Kidney (tissue), 14 donors: ENCODE data around the gene ALG3. TPM values are rescaled to one million over a fixed set of nuclear protein-coding genes. Genes with fewer than 3 reads are reported as not detected.

Source experiments
- DNase-seq, 5 donors: peaks; one replicate each; pipeline ENCODE4 v3.0.0-alpha.2; 2013 to 2020
- FAIRE-seq: peaks from 2 replicates; lab custom pipeline; 2012; peaks lifted over from hg19 to GRCh38; lab: Jason Lieb, UNC
- H3K27ac ChIP-seq, 2 donors: one replicate each; pipeline ENCODE4 v1.7.0; 2013; ENCODE audit warnings: low read depth in 2 of 2, low read length in 2 of 2, inconsistent platforms in 1 of 2
- H3K27me3 ChIP-seq: one replicate; pipeline ENCODE4 v1.7.1; 2013; ENCODE audit warnings: low read length, inconsistent platforms; ENCODE audit not compliant: control insufficient read depth, insufficient read depth
- H3K36me3 ChIP-seq, 3 donors: one replicate each; pipeline versions ENCODE4 v1.7.0 to v1.7.1; 2013; ENCODE audit warnings: low read length in 3 of 3, control low read depth in 1 of 3, inconsistent platforms in 1 of 3; ENCODE audit not compliant: insufficient read depth in 3 of 3, control insufficient read depth in 2 of 3
- H3K4me1 ChIP-seq, 3 donors: one replicate each; pipeline versions ENCODE4 v1.7.0 to v1.7.1; 2013; ENCODE audit warnings: low read length in 3 of 3, inconsistent platforms in 1 of 3, low read depth in 1 of 3; ENCODE audit not compliant: control insufficient read depth in 2 of 3, insufficient read depth in 2 of 3
- H3K4me3 ChIP-seq, 3 donors: one replicate each; pipeline versions ENCODE4 v1.7.0 to v1.8.1; 2013; ENCODE audit warnings: low read length in 3 of 3, control low read depth in 1 of 3, inconsistent platforms in 1 of 3
- H3K9ac ChIP-seq, 3 donors: one replicate each; pipeline versions ENCODE4 v1.7.0 to v1.7.1; 2013; ENCODE audit warnings: low read length in 3 of 3, control low read depth in 1 of 3, inconsistent platforms in 1 of 3
- H3K9me3 ChIP-seq, 3 donors: one replicate each; pipeline versions ENCODE4 v1.7.0 to v1.7.1; 2013; ENCODE audit warnings: low read length in 3 of 3, control low read depth in 1 of 3, inconsistent platforms in 1 of 3; ENCODE audit not compliant: control insufficient read depth in 2 of 3, insufficient read depth in 1 of 3
- CTCF ChIP-seq: IDR thresholded peaks from 3 replicates; pipeline ENCODE4 v1.5.1; 2012; ENCODE audit warnings: mild to moderate bottlenecking, moderate library complexity, borderline replicate concordance; ENCODE audit not compliant: insufficient read depth; ENCODE audit errors: extremely low read depth
- intact Hi-C: fragments of 100-400 bp; cut with DNase I; formaldehyde crosslinking; loops from one replicate; pipeline ENCODE4 v1.11.1; 2022
- polyA plus RNA-seq: library from polyadenylated mRNA; stranded (reverse); fragments of 350-450 nt; fragmentation: Illumina TruSeq; extraction: RNeasy Lipid Tissue Mini Kit (QIAGEN cat#74804); gene quantifications from one replicate; pipeline ENCODE4 v1.2.3, GENCODE V29; 2014; ENCODE audit warnings: low read depth, low replicate concordance; ENCODE audit not compliant: insufficient read depth
- total RNA-seq: library from RNA; stranded (reverse); fragmentation: NEBNext Ultra II Directional; extraction: Animal tissue kit (Norgen Biotek cat#: 25700); gene quantifications from one replicate; pipeline ENCODE4 v1.2.1, GENCODE V29; 2021
- donor health status: control.
- donor health status: control.
- donor health status: control.
- donor health status: control.
- donor health status: control.
- donor health status: DM: yes; HTN: yes; CAD: no.
- donor health status: Normal renal cell carcinoma (clear cell type).

Gene ALG3
- total and polyA plus RNA-seq, 2 donors from 2014 or later: 33.6 to 39.8 TPM

GRCh38 chr3:184261270-184261853, 12.6 kb upstream of the ALG3 start, which contains the start of gene CAMK2N2:
TSS of gene CAMK2N2 (minus strand) at chr3:184261553. CDS start at chr3:184261285, 268 bp downstream.
- FAIRE-seq (no peak), DNase-seq (peak; percentile 47 to 86 (median 77))
- H3K9ac ChIP-seq: no peak within 1 kb of the TSS
- no peak within 1 kb of the TSS for H3K27ac ChIP-seq
- H3K9me3 ChIP-seq: no peaks in the 10 kb centered on the region
- H3K4me3 ChIP-seq: peak within 1 kb of the TSS; percentile 6 to 49 (median 29)
- peaks cover 0 to 15% (median 4%) of the 10 kb centered on the region in 3 donors for H3K4me1 ChIP-seq
- no peaks in the 10 kb centered on the region for H3K36me3 ChIP-seq
- TF ChIP-seq CTCF: no peak
- peaks cover 11% of the 10 kb centered on the region for H3K27me3 ChIP-seq
- intact Hi-C loops: no loop called here

- Histone ChIP-seq H3K36me3 (no peaks in the 10 kb centered on the region), H3K9ac (no peak overlapping the region), H3K9me3 (no peaks in the 10 kb centered on the region), H3K27me3 (peaks cover 11% of the 10 kb centered on the region), H3K4me1 (peaks cover 0 to 15% (median 4%) of the 10 kb centered on the region in 3 donors), H3K4me3 (no peak overlapping the region), H3K27ac (no peak overlapping the region)
- DNase-seq (peak in 3 of 5 donors; percentile 10 to 79 (median 59)), FAIRE-seq (no peak)
- no peak for TF ChIP-seq CTCF
- intact Hi-C loops: no loop called here
Measured at GRCh38 chr3:184260724-184261269, 12.0 kb upstream of the ALG3 start.

GRCh38 chr3:184259878-184260723, 11.3 kb upstream of the ALG3 start:
- no peak for TF ChIP-seq CTCF
- FAIRE-seq (no peak), DNase-seq (peak; percentile 48 to 73 (median 61))
- Histone ChIP-seq H3K36me3 (no peaks in the 10 kb centered on the region), H3K4me3 (no peak overlapping the region), H3K9ac (no peak overlapping the region), H3K27me3 (peaks cover 11% of the 10 kb centered on the region), H3K4me1 (peaks cover 0 to 15% (median 4%) of the 10 kb centered on the region in 3 donors), H3K27ac (no peak overlapping the region), H3K9me3 (no peaks in the 10 kb centered on the region)
- intact Hi-C loops: no loop called here
